IMR-90 (cell line): ENCODE results near the gene SH3BP4. TPM values are rescaled to one million over a fixed set of nuclear protein-coding genes. Genes with fewer than 3 reads are reported as not detected.

Experiments
- ATAC-seq: fragments of 200-7000 bp; cut with Tn5 transposase; 2 replicates; pipeline ENCODE4 v1.9.1; 2020; ENCODE audit warnings: low read depth, mild to moderate bottlenecking, moderate library complexity
- BruUV-seq: library from RNA; stranded (reverse); fragments of 400-500 nt; replicated peaks from 2 replicates; lab custom pipeline; 2021; lab: Mats Ljungman, UMichigan
- CTCF ChIA-PET: fragments of 300-600 bp; formaldehyde crosslinking; extraction: SDS; loops from one replicate; lab custom pipeline; 2021; ENCODE audit warnings: antibody characterized with exemption; lab: Yijun Ruan, JAX
- POLR2A ChIA-PET: fragments of 300-600 bp; sonication (Branson Sonifier 250); formaldehyde crosslinking; loops from one replicate; lab custom pipeline; 2022; ENCODE audit warnings: antibody characterized with exemption; ENCODE audit not compliant: unreplicated experiment; lab: Charles Lee
- DNase-seq: peaks from one replicate; pipeline ENCODE4 v3.0.0; 2013
- H2AFZ ChIP-seq: replicated peaks from 2 replicates; pipeline ENCODE3; 2013; ENCODE audit warnings: low read length, mild to moderate bottlenecking; ENCODE audit not compliant: poor library complexity
- H2AK5ac ChIP-seq: 2 replicates; pipeline ENCODE4 v1.6.1; 2013; ENCODE audit warnings: low read depth, low read length, inconsistent platforms
- H2AK9ac ChIP-seq: replicated peaks from 2 replicates; pipeline ENCODE3; 2013; ENCODE audit warnings: mild to moderate bottlenecking, low read depth, low read length, moderate library complexity; ENCODE audit not compliant: poor library complexity
- H2BK120ac ChIP-seq: 2 replicates; pipeline ENCODE4 v1.6.1; 2013; ENCODE audit warnings: low read depth, low read length, inconsistent platforms
- H2BK15ac ChIP-seq: 3 replicates; pipeline ENCODE4 v1.6.1; 2013; ENCODE audit warnings: low read depth, low read length, inconsistent platforms
- H2BK20ac ChIP-seq: 2 replicates; pipeline ENCODE4 v1.6.1; 2013; ENCODE audit warnings: low read depth, mild to moderate bottlenecking, inconsistent platforms, low read length, moderate library complexity
- H2BK5ac ChIP-seq: 2 replicates; pipeline ENCODE4 v1.6.1; 2013; ENCODE audit warnings: mild to moderate bottlenecking, low read depth, low read length, inconsistent platforms; ENCODE audit not compliant: poor library complexity, severe bottlenecking
- H3K14ac ChIP-seq: replicated peaks from 2 replicates; pipeline ENCODE4 v1.6.1; 2013; ENCODE audit warnings: low read depth, low read length, inconsistent platforms
- H3K18ac ChIP-seq: 2 replicates; pipeline ENCODE4 v1.6.1; 2013; ENCODE audit warnings: low read depth, low read length, control low read depth
- H3K23ac ChIP-seq: 2 replicates; pipeline ENCODE4 v1.6.1; 2013; ENCODE audit warnings: low read depth, low read length, inconsistent platforms
- H3K27ac ChIP-seq: 2 replicates; pipeline ENCODE4 v1.5.1; 2013; ENCODE audit warnings: mild to moderate bottlenecking, control low read depth, low read length; ENCODE audit not compliant: insufficient read depth
- H3K27me3 ChIP-seq: 2 replicates; pipeline ENCODE4 v1.6.1; 2013; ENCODE audit warnings: low read length; ENCODE audit not compliant: control insufficient read depth, insufficient read depth
- H3K36me3 ChIP-seq: 2 replicates; pipeline ENCODE4 v1.6.1; 2013; ENCODE audit warnings: low read length, mixed read lengths; ENCODE audit not compliant: control insufficient read depth, insufficient read depth
- H3K4ac ChIP-seq: 2 replicates; pipeline ENCODE4 v1.6.1; 2013; ENCODE audit warnings: low read depth, low read length, inconsistent platforms
- H3K4me1 ChIP-seq: 2 replicates; pipeline ENCODE4 v1.6.1; 2013; ENCODE audit warnings: low read length, mixed read lengths; ENCODE audit not compliant: control insufficient read depth, insufficient read depth
- H3K4me2 ChIP-seq: 2 replicates; pipeline ENCODE4 v1.6.1; 2013; ENCODE audit warnings: low read depth, mild to moderate bottlenecking, control low read depth, low read length, moderate library complexity
- H3K4me3 ChIP-seq: 2 replicates; pipeline ENCODE4 v1.5.1; 2013; ENCODE audit warnings: low read depth, mild to moderate bottlenecking, control low read depth, low read length, moderate library complexity; ENCODE audit not compliant: insufficient read depth
- H3K56ac ChIP-seq: 2 replicates; pipeline ENCODE4 v1.6.1; 2013; ENCODE audit warnings: low read length, inconsistent platforms; ENCODE audit not compliant: insufficient read depth; ENCODE audit errors: extremely low read depth
- H3K79me1 ChIP-seq, 2 experiments: 2 replicates each; pipeline ENCODE4 v1.6.1; 2013; ENCODE audit warnings: low read length in 2 of 2, inconsistent platforms in 1 of 2, low read depth in 1 of 2
- H3K9ac ChIP-seq: 2 replicates; pipeline ENCODE4 v1.6.1; 2013; ENCODE audit warnings: low read depth, low read length, control low read depth
- H3K9me1 ChIP-seq: 2 replicates; pipeline ENCODE4 v1.6.1; 2013; ENCODE audit warnings: low read length, inconsistent platforms; ENCODE audit not compliant: insufficient read depth
- H3K9me3 ChIP-seq: 2 replicates; pipeline ENCODE4 v1.6.1; 2013; ENCODE audit warnings: low read length; ENCODE audit not compliant: control insufficient read depth, insufficient read depth
- H4K20me1 ChIP-seq: 2 replicates; pipeline ENCODE4 v1.6.1; 2013; ENCODE audit warnings: low read length, inconsistent platforms; ENCODE audit not compliant: insufficient read depth
- H4K5ac ChIP-seq: 2 replicates; pipeline ENCODE4 v1.6.1; 2013; ENCODE audit warnings: mild to moderate bottlenecking, low read depth, low read length, control low read depth
- H4K8ac ChIP-seq, 2 experiments: 2 replicates each; pipeline ENCODE4 v1.6.1; 2013; ENCODE audit warnings: low read depth in 2 of 2, low read length in 2 of 2, control low read depth in 1 of 2, inconsistent platforms in 1 of 2
- H4K91ac ChIP-seq: 2 replicates; pipeline ENCODE4 v1.6.1; 2013; ENCODE audit warnings: low read depth, low read length, inconsistent platforms; ENCODE audit not compliant: insufficient read depth
- CEBPB ChIP-seq: IDR thresholded peaks from 2 replicates; pipeline ENCODE4 v1.6.1; 2012; ENCODE audit warnings: low read depth, low read length, improper control_type of control experiment
- CHD1 ChIP-seq: IDR thresholded peaks from 2 replicates; pipeline ENCODE4 v1.6.1; 2012; ENCODE audit warnings: low read depth, low read length, improper control_type of control experiment
- FOS ChIP-seq: fragments of 150-350 bp; IDR thresholded peaks from 2 replicates; pipeline ENCODE4 v1.6.1; 2016; ENCODE audit warnings: low read depth, low read length
- RCOR1 ChIP-seq: IDR thresholded peaks from 2 replicates; pipeline ENCODE4 v1.6.1; 2012; ENCODE audit warnings: mild to moderate bottlenecking, low read length, improper control_type of control experiment; ENCODE audit not compliant: insufficient replicate concordance
- WGBS, 2 experiments: methylation state at CpG; one replicate each; pipeline versions ENCODE4 v1.1.5 to v1.1.7; 2013; ENCODE audit warnings: missing lambda C conversion rate in 2 of 2; ENCODE audit not compliant: insufficient read length in 1 of 2; ENCODE audit errors: extremely low coverage in 2 of 2; 5-methylcytosine and 5-hydroxymethylcytosine counted together
- dilution Hi-C: fragments of 300-500 bp; cut with HindIII; formaldehyde crosslinking; loops from one replicate; pipeline ENCODE4 v1.14.3; 2018; ENCODE audit warnings: low sequenced_read_pairs; ENCODE audit not compliant: unreplicated experiment
- in situ Hi-C: fragments of 300-500 bp; cut with MboI; formaldehyde crosslinking; loops from 3 replicates; pipeline ENCODE4 v1.14.3; 2019; ENCODE audit warnings: low sequenced_read_pairs, inconsistent platforms, mixed read lengths
- intact Hi-C: fragments of 100-400 bp; cut with micrococcal nuclease; formaldehyde crosslinking; loops from 2 replicates; pipeline ENCODE4 v1.10.0; 2022
- polyA plus RNA-seq, 3 experiments: library from polyadenylated mRNA; depleted of rRNA; stranded (reverse); fragments of >200 nt; gene quantifications; 2 replicates each; pipeline ENCODE4 v1.2.3, GENCODE V29; 2012; ENCODE audit warnings: low replicate concordance in 1 of 3
- total RNA-seq: library from RNA; depleted of rRNA; stranded (reverse); fragments of >200 nt; gene quantifications from 2 replicates; pipeline ENCODE4 v1.2.3, GENCODE V29; 2012
- TF ChIP-seq, protein P1 (sequence below): conservative IDR thresholded peaks from 2 replicates; pipeline ENCODE4 v1.5.1; 2012; ENCODE audit warnings: mild to moderate bottlenecking, low read depth, low read length, improper control_type of control experiment

Gene SH3BP4
- total and polyA plus RNA-seq, 2 of the 4 experiments (the other 2 are of a cell fraction), result 104 to 122 TPM

DNA sequence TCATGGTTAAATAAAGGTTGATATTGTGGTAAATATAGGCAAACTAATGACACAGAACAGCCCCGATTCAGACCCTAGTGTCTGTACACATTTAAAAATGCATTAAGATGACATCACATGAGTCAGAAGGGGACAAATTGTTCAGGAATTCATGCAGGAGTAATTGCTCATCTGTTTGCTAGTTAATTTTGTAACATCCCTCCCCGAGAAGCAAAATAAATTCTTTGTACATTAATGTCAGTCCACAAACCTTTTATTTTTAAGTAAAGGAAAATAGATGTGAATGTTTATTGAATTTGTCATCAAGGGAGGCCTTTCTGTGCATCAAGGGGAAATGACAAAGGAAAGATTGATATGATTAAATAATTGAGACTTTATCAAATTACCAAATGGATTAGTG is 69.9 kb downstream of the SH3BP4 start:
- BruUV-seq, result no TSS peak
- Histone ChIP-seq H2BK15ac (no peak overlapping the region), H4K91ac (peak overlapping the region; percentile 88), H2AK5ac (peak overlapping the region; percentile 14), H3K9ac (no peak overlapping the region), H3K27ac (peak overlapping the region; percentile 23; the same call in 1 of the 2 replicates), H3K9me1 (peaks cover 54% of the 10 kb centered on the region), H3K36me3 (peaks cover 10% of the 10 kb centered on the region), H4K5ac (peak overlapping the region; percentile 66; the same call in 1 of the 2 replicates), H3K56ac (no peak overlapping the region), H3K23ac (peak overlapping the region; percentile 15; the same call in 1 of the 2 replicates), H4K20me1 (peaks cover 81% of the 10 kb centered on the region), H2AK9ac (no peak overlapping the region), H3K27me3 (no peaks in the 10 kb centered on the region), H4K8ac (peak overlapping the region; percentile 53 to 76; a peak in 3 of 4 replicates), H2BK20ac (peak overlapping the region; percentile 30; the same call in 1 of the 2 replicates), H3K18ac (peak overlapping the region; percentile 78; the same call in 1 of the 2 replicates), H3K14ac (0 out of 2 replicates have a peak overlapping the region, but pooled peaks have one; percentile 82), H3K9me3 (no peaks in the 10 kb centered on the region), H2BK120ac (peak overlapping the region; percentile 79), H2BK5ac (peak overlapping the region; percentile 89), H3K4ac (peak overlapping the region; percentile 93), H3K79me1 (peaks cover 20 to 82% of the 10 kb centered on the region in 2 experiments), H3K4me1 (peaks cover 49% of the 10 kb centered on the region), H2AFZ (no peak overlapping the region), H3K4me2 (peak overlapping the region; percentile 31; the same call in 1 of the 2 replicates), H3K4me3 (no peak overlapping the region)
- DNase-seq, result peak; percentile 93
- dilution Hi-C loops, result no loop called here
- ChIA-PET POLR2A (no interaction called here), CTCF (no interaction called here)
- in situ Hi-C loops, result no loop called here
- WGBS, 2 experiments, result no CpG with 5 or more reads among the region's 2 CpGs
- intact Hi-C loops, result loop anchor here (2.0 kb wide), 1 partner anchor 69 kb away; the partner anchor contains the start of gene SH3BP4
- TF ChIP-seq CHD1, result no peak
- TF ChIP-seq CEBPB, result peak; percentile 84
- TF ChIP-seq, protein P1, sequence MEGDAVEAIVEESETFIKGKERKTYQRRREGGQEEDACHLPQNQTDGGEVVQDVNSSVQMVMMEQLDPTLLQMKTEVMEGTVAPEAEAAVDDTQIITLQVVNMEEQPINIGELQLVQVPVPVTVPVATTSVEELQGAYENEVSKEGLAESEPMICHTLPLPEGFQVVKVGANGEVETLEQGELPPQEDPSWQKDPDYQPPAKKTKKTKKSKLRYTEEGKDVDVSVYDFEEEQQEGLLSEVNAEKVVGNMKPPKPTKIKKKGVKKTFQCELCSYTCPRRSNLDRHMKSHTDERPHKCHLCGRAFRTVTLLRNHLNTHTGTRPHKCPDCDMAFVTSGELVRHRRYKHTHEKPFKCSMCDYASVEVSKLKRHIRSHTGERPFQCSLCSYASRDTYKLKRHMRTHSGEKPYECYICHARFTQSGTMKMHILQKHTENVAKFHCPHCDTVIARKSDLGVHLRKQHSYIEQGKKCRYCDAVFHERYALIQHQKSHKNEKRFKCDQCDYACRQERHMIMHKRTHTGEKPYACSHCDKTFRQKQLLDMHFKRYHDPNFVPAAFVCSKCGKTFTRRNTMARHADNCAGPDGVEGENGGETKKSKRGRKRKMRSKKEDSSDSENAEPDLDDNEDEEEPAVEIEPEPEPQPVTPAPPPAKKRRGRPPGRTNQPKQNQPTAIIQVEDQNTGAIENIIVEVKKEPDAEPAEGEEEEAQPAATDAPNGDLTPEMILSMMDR, result no peak
- TF ChIP-seq FOS, result peak; percentile 76
- TF ChIP-seq RCOR1, result no peak
- ATAC-seq, result peak; percentile 60
